Lung (tissue), 12 donors: ENCODE measurements around the gene PPIG. TPM values are rescaled to one million over a fixed set of nuclear protein-coding genes. Genes with fewer than 3 reads are reported as not detected.

Experiments
- ATAC-seq: fragments of 200-7000 bp; cut with Tn5 transposase; one replicate; pipeline ENCODE4 v1.9.1; 2020; ENCODE audit warnings: moderate number of reproducible peaks; ENCODE audit not compliant: insufficient read depth, low FRiP score
- DNase-seq, 3 donors: peaks; one replicate each; pipeline ENCODE4 v3.0.0-alpha.2; 2013 to 2017
- H3K27ac ChIP-seq, 2 donors: one replicate each; pipeline ENCODE4 v1.5.1; 2013; ENCODE audit warnings: mild to moderate bottlenecking in 2 of 2, moderate library complexity in 2 of 2, control low read depth in 1 of 2, inconsistent platforms in 1 of 2, low read depth in 1 of 2, low read length in 1 of 2
- H3K27me3 ChIP-seq, 3 donors: one replicate each; pipeline ENCODE4 v1.5.1; 2013; ENCODE audit warnings: low read length in 2 of 3; ENCODE audit not compliant: control insufficient read depth in 3 of 3, insufficient read depth in 3 of 3
- H3K36me3 ChIP-seq, 4 donors: one replicate each; pipeline ENCODE4 v1.5.1; 2013; ENCODE audit warnings: low read length in 4 of 4, mild to moderate bottlenecking in 1 of 4, moderate library complexity in 1 of 4; ENCODE audit not compliant: control insufficient read depth in 4 of 4, insufficient read depth in 4 of 4
- H3K4me1 ChIP-seq, 5 donors: one replicate each; pipeline ENCODE4 v1.5.1; 2013; ENCODE audit warnings: low read length in 5 of 5, mild to moderate bottlenecking in 2 of 5, moderate library complexity in 1 of 5; ENCODE audit not compliant: control insufficient read depth in 5 of 5, insufficient read depth in 5 of 5
- H3K4me3 ChIP-seq: one replicate; pipeline ENCODE4 v1.5.1; 2013; ENCODE audit warnings: mild to moderate bottlenecking, control low read depth, moderate library complexity
- H3K9ac ChIP-seq, 2 donors: one replicate each; pipeline ENCODE4 v1.5.1; 2013; ENCODE audit warnings: low read length in 2 of 2, control low read depth in 1 of 2; ENCODE audit not compliant: insufficient read depth in 1 of 2
- H3K9me3 ChIP-seq, 4 donors: one replicate each; pipeline ENCODE4 v1.5.1; 2013; ENCODE audit warnings: low read length in 3 of 4, mild to moderate bottlenecking in 1 of 4, moderate library complexity in 1 of 4; ENCODE audit not compliant: control insufficient read depth in 4 of 4, insufficient read depth in 3 of 4
- CTCF ChIP-seq: IDR thresholded peaks from 2 replicates; pipeline ENCODE4 v1.5.1; 2012; ENCODE audit warnings: mild to moderate bottlenecking; ENCODE audit errors: control extremely low read depth, extremely low read depth
- WGBS, 2 donors: extraction: QIAGEN DNeasy Blood & Tissue Kit; methylation state at CpG; one replicate each; pipeline ENCODE4 v1.1.7; 2013; 5-methylcytosine and 5-hydroxymethylcytosine counted together
- polyA plus RNA-seq, 2 donors: library from polyadenylated mRNA; stranded (reverse); fragments of 200-250 nt; gene quantifications; one replicate each; pipeline ENCODE4 v1.2.1, GENCODE V29; 2013
- total RNA-seq, 2 donors: library from RNA; depleted of rRNA in 1 of 2; stranded (reverse); fragments of >200 nt in 1 of 2; gene quantifications; one replicate each; pipeline ENCODE4 v1.2.1, GENCODE V29; 2014 to 2021
- donor health status: control.
- donor health status: control.
- donor health status: Bipolar disorder and iron deficiency.
- donor health status: healthy.
- donor health status: DM: yes; HTN: yes; CAD: no.

The PPIG gene
- total and polyA plus RNA-seq, 4 donors: 26.2 to 56.1 (median 48.2) TPM

DNA sequence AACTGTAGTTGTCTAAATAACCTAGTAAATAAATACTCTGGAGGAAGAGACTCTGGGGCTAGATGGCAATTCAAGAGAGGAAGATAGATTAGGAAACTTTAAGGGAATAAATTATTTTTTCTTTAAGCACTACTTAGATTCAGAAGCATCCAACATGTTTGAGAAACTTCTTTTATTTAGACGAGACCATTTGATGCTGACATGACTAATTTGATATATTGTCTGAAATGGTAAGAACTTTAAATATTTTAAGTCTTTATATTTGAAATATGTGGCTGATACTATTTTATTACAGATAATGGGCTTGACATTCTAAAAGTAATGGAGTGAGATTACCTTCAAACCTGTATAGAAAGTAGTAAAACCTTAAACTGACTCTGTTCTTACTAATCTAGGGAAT, 36.4 kb downstream of the PPIG start:
- 87 to 90% methylated on average over 1 of the region's 1 CpG for WGBS, 2 donors
- DNase-seq (no peak), ATAC-seq (no peak)
- H3K27ac ChIP-seq: no peak overlapping the region
- H3K4me1 ChIP-seq: no peaks in the 10 kb centered on the region
- TF ChIP-seq CTCF: no peak
- H3K4me3 ChIP-seq: no peak overlapping the region
- no peaks in the 10 kb centered on the region for H3K27me3 ChIP-seq
- H3K9ac ChIP-seq: no peak overlapping the region
- H3K9me3 ChIP-seq: peaks cover 0 to 2% (median 0%) of the 10 kb centered on the region in 4 donors
- peaks cover 2 to 19% (median 10%) of the 10 kb centered on the region in 4 donors for H3K36me3 ChIP-seq

DNA sequence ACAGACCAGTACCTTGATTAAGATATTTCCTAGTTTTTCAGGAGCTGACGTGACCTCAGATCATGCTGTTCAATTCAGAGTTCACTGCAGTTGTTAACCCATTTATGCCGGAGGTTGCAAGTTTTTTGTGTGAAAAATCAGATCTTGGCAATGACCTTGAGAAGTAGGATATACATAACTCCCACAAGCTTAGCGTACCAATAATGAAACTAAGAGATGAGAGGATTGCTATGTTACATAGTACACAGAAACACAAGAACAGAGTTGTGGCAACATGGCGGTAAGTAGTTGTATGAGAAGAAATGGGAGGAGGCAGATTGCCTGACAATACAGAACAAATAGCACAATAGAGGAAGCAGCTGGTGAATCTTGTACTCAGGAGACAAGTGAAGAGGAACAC, 39.1 kb downstream of the PPIG start:
- no peak for TF ChIP-seq CTCF
- H3K9me3 ChIP-seq: no peaks in the 10 kb centered on the region
- H3K36me3 ChIP-seq: peaks cover 0 to 14% (median 6%) of the 10 kb centered on the region in 4 donors
- no peaks in the 10 kb centered on the region for H3K27me3 ChIP-seq
- peaks cover 0 to 2% (median 0%) of the 10 kb centered on the region in 5 donors for H3K4me1 ChIP-seq
- no peak overlapping the region for H3K4me3 ChIP-seq
- no peak for DNase-seq
- no peak overlapping the region for H3K9ac ChIP-seq
- no peak for ATAC-seq
- WGBS, 2 donors: 91 to 93% methylated on average over 4 of the region's 4 CpGs
- H3K27ac ChIP-seq: no peak overlapping the region

DNA sequence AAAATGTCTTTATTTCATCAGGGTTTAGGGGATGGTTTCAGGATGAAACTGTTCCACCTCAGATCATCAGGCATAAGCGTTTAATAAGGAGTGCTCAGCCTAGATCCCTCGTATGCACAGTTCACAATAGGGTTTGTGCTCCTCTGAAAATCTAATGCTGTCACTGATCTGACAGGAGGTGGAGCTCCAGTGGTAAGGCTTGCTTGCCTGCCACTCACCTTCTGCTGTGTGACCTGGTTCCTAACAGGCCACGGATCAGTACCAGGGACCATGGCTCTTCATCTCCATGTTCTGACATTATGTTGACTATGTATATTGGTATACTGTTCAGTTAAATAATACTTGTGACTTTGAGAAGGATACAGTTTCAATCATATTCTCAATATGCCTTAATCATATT, 41.6 kb downstream of the PPIG start:
- ATAC-seq: no peak
- Histone ChIP-seq H3K9ac (no peak overlapping the region), H3K27ac (no peak overlapping the region), H3K36me3 (peaks cover 0 to 10% (median 4%) of the 10 kb centered on the region in 4 donors), H3K4me1 (peaks cover 0 to 2% (median 0%) of the 10 kb centered on the region in 5 donors), H3K27me3 (no peaks in the 10 kb centered on the region), H3K9me3 (no peaks in the 10 kb centered on the region), H3K4me3 (no peak overlapping the region)
- 84% methylated on average over 3 of the region's 3 CpGs for WGBS, 2 donors
- no peak for TF ChIP-seq CTCF
- no peak for DNase-seq

DNA sequence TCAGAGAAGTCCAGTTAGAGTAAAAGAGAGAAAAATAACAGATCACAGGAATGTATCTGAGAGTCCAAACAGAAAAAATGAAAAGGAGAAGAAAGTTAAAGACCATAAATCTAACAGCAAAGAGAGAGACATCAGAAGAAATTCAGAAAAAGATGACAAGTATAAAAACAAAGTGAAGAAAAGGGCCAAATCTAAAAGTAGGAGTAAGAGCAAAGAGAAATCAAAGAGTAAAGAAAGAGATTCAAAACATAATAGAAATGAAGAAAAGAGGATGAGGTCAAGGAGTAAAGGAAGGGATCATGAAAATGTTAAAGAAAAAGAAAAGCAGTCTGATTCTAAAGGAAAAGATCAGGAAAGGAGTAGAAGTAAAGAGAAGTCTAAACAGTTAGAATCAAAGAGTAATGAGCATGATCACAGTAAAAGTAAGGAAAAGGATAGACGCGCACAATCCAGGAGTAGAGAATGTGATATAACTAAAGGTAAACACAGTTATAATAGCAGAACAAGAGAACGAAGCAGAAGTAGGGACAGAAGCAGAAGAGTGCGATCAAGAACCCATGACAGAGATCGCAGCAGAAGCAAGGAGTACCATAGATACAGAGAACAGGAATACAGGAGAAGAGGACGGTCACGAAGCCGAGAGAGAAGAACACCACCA, 52.4 kb downstream of the PPIG start:
- no peak for TF ChIP-seq CTCF

More for the DNA sequence above, 52.4 kb downstream of the PPIG start:
- no peaks in the 10 kb centered on the region for H3K4me1 ChIP-seq
- no peaks in the 10 kb centered on the region for H3K9me3 ChIP-seq
- no peaks in the 10 kb centered on the region for H3K27me3 ChIP-seq
- no peak for DNase-seq
- H3K36me3 ChIP-seq: peaks cover 11 to 26% (median 21%) of the 10 kb centered on the region in 4 donors
- H3K9ac ChIP-seq: no peak overlapping the region
- ATAC-seq: no peak
- H3K27ac ChIP-seq: no peak overlapping the region
- 98 to 99% methylated on average over 8 of the region's 8 CpGs for WGBS, 2 donors
- no peak overlapping the region for H3K4me3 ChIP-seq
